Transverse colon (tissue), 3 donors: ENCODE measurements around the gene ALG3.

Experiments
- CTCF ChIP-seq, 5 experiments: fragments of 200-600 bp in 3 of 5; fragments of 450-650 bp in 2 of 5; sonication (generic) in 3 of 5; IDR thresholded peaks; 1 replicate in 2 of 5; 2 replicates in 3 of 5; pipeline ENCODE4 v1.5.1; 2016 to 2017; ENCODE audit warnings: antibody characterized with exemption in 5 of 5, inconsistent platforms in 3 of 5, mild to moderate bottlenecking in 2 of 5, moderate library complexity in 1 of 5
- EP300 ChIP-seq: sonication (generic); formaldehyde crosslinking; IDR thresholded peaks from one replicate; pipeline ENCODE4 v1.6.1; 2017; ENCODE audit warnings: antibody characterized with exemption, low read depth
- POLR2A ChIP-seq: fragments of 450-650 bp; IDR thresholded peaks from one replicate; pipeline ENCODE4 v1.6.1; 2016; ENCODE audit warnings: antibody characterized with exemption, mild to moderate bottlenecking, moderate library complexity

GRCh38 chr3:184236033-184236410, 12.7 kb downstream of the ALG3 start:
- TF ChIP-seq POLR2A = no peak
- no peak for TF ChIP-seq CTCF (IDR thresholded peaks at IDR 0.05)
- no peak for TF ChIP-seq EP300
